B cell (primary cell): ENCODE measurements around the gene HOXC6. TPM values are rescaled to one million over a fixed set of nuclear protein-coding genes. Genes with fewer than 3 reads are reported as not detected.

Experiments
- ATAC-seq: fragments of 200-7000 bp; cut with Tn5 transposase; one replicate; pipeline ENCODE4 v1.10.0; 2021; ENCODE audit warnings: low read depth, mild to moderate bottlenecking, moderate number of reproducible peaks, moderate library complexity
- CTCF ChIA-PET: fragments of 350-600 bp; sonication (Branson Sonifier 250); formaldehyde crosslinking; loops from one replicate; lab custom pipeline; 2021; ENCODE audit warnings: antibody characterized with exemption, inconsistent platforms; lab: Charles Lee
- POLR2A ChIA-PET: fragments of 350-600 bp; sonication (Branson Sonifier 250); formaldehyde crosslinking; loops from one replicate; lab custom pipeline; 2021; ENCODE audit warnings: antibody characterized with exemption; lab: Charles Lee
- DNase-seq: peaks from one replicate; pipeline ENCODE4 v3.0.0; 2013
- H2AFZ ChIP-seq: 2 replicates; pipeline ENCODE4 v1.6.1; 2012; ENCODE audit warnings: mild to moderate bottlenecking, low read depth, low read length; ENCODE audit not compliant: insufficient read depth, poor library complexity, severe bottlenecking
- H3K27ac ChIP-seq, 2 donors: 1 replicate in 1 of 2; 2 replicates in 1 of 2; pipeline ENCODE4 v1.5.1; 2012 to 2013; ENCODE audit warnings: low read length in 2 of 2, mild to moderate bottlenecking in 2 of 2, moderate library complexity in 1 of 2
- H3K27me3 ChIP-seq, 4 experiments: fragments of 200-600 bp in 1 of 4; sonication (generic) in 1 of 4; replicated peaks in 1 of 4; 1 replicate in 2 of 4; 2 replicates in 2 of 4; pipeline versions ENCODE4 v1.6.1 to v1.7.0; 2013 to 2016; ENCODE audit warnings: low read length in 3 of 4, mild to moderate bottlenecking in 2 of 4, mixed read lengths in 1 of 4, moderate library complexity in 1 of 4; ENCODE audit not compliant: insufficient read depth in 4 of 4, control insufficient read depth in 3 of 4; ENCODE audit errors: control extremely low read depth in 1 of 4
- H3K36me3 ChIP-seq, 2 experiments: replicated peaks in 1 of 2; 1 replicate in 1 of 2; 2 replicates in 1 of 2; pipeline versions ENCODE4 v1.6.1 to v1.7.1; 2013; ENCODE audit warnings: low read length in 1 of 2; ENCODE audit not compliant: insufficient read depth in 2 of 2, control insufficient read depth in 1 of 2; ENCODE audit errors: control extremely low read depth in 1 of 2, extremely low read depth in 1 of 2
- H3K4me1 ChIP-seq, 2 donors: fragments of 200-600 bp in 1 of 2; sonication (generic) in 1 of 2; 1 replicate in 1 of 2; 2 replicates in 1 of 2; pipeline versions ENCODE4 v1.5.1 to v1.6.1; 2013 to 2017; ENCODE audit warnings: low read length in 2 of 2; ENCODE audit not compliant: control insufficient read depth in 2 of 2, insufficient read depth in 2 of 2
- H3K4me2 ChIP-seq: replicated peaks from 2 replicates; pipeline ENCODE3; 2012; ENCODE audit warnings: mild to moderate bottlenecking, low read depth, low read length; ENCODE audit not compliant: poor library complexity, severe bottlenecking
- H3K4me3 ChIP-seq, 5 experiments: fragments of 200-600 bp in 1 of 5; sonication (generic) in 1 of 5; 1 replicate in 3 of 5; 2 replicates in 2 of 5; pipeline versions ENCODE4 v1.5.1 to v1.7.0; 2011 to 2016; ENCODE audit warnings: low read length in 4 of 5, mild to moderate bottlenecking in 4 of 5, low read depth in 2 of 5, control low read depth in 1 of 5, moderate library complexity in 1 of 5; ENCODE audit not compliant: insufficient read depth in 1 of 5; ENCODE audit errors: control extremely low read depth in 1 of 5, extremely low read depth in 1 of 5
- H3K79me2 ChIP-seq: fragments of 200-600 bp; sonication (generic); one replicate; pipeline ENCODE4 v1.6.0; 2016; ENCODE audit warnings: low read length; ENCODE audit not compliant: control insufficient read depth, insufficient read depth
- H3K9ac ChIP-seq: fragments of 200-600 bp; sonication (generic); 2 replicates; pipeline ENCODE4 v1.6.1; 2017; ENCODE audit warnings: mild to moderate bottlenecking, low read length, moderate library complexity
- H3K9me3 ChIP-seq, 3 donors: one replicate each; pipeline versions ENCODE4 v1.6.1 to v1.7.1; 2013; ENCODE audit warnings: low read length in 2 of 3; ENCODE audit not compliant: control insufficient read depth in 2 of 3, insufficient read depth in 1 of 3; ENCODE audit errors: control extremely low read depth in 1 of 3
- H4K20me1 ChIP-seq: 2 replicates; pipeline ENCODE4 v1.6.0; 2012; ENCODE audit warnings: mild to moderate bottlenecking, low read length; ENCODE audit not compliant: insufficient read depth, control insufficient read depth, poor library complexity, severe bottlenecking
- H3K27ac Mint-ChIP-seq: one replicate; pipeline ENCODE4 v1.8.0; 2021; ENCODE audit warnings: mixed read lengths
- H3K27me3 Mint-ChIP-seq: one replicate; pipeline ENCODE4 v1.8.0; 2021; ENCODE audit warnings: mixed read lengths
- H3K4me1 Mint-ChIP-seq: one replicate; pipeline ENCODE4 v1.8.0; 2021; ENCODE audit warnings: mixed read lengths
- H3K4me3 Mint-ChIP-seq: one replicate; pipeline ENCODE4 v1.8.0; 2021; ENCODE audit warnings: mixed read lengths
- H3K9me3 Mint-ChIP-seq: one replicate; pipeline ENCODE4 v1.8.0; 2022; ENCODE audit warnings: mixed read lengths; ENCODE audit not compliant: insufficient read depth
- CTCF ChIP-seq: fragments of 200-600 bp; IDR thresholded peaks from one replicate; pipeline ENCODE4 v1.8.0; 2022; ENCODE audit warnings: antibody characterized with exemption, mild to moderate bottlenecking
- EZH2 ChIP-seq: IDR thresholded peaks from 2 replicates; pipeline ENCODE4 v1.6.1; 2012; ENCODE audit warnings: borderline replicate concordance, low read depth, mild to moderate bottlenecking, moderate library complexity, low read length; ENCODE audit not compliant: insufficient read depth, poor library complexity, severe bottlenecking
- WGBS: methylation state at CpG from one replicate; pipeline ENCODE4 v1.1.5; 2013; ENCODE audit warnings: missing lambda C conversion rate; ENCODE audit not compliant: insufficient coverage; 5-methylcytosine and 5-hydroxymethylcytosine counted together
- intact Hi-C: fragments of 100-400 bp; cut with micrococcal nuclease; formaldehyde crosslinking; loops from one replicate; pipeline ENCODE4 v1.10.0; 2022
- polyA plus RNA-seq: library from polyadenylated mRNA; depleted of rRNA; stranded (reverse); fragments of >200 nt; gene quantifications from 2 replicates; pipeline ENCODE4 v1.2.3, GENCODE V29; 2012
- total RNA-seq, 2 donors: library from RNA; stranded (reverse); fragments of 120-200 nt in 1 of 2; gene quantifications; 1 replicate in 1 of 2; 2 replicates in 1 of 2; pipeline versions ENCODE4 v1.2.3 to v1.2.4, GENCODE V29; 2013 to 2022

HOXC6 gene
- total and polyA plus RNA-seq, 2 donors (not counting 1 experiment from before 2014, with no cell fraction given), result not detected

GRCh38 chr12:53995378-53996239, 32.6 kb upstream of the HOXC6 start:
- ChIA-PET CTCF (interaction anchor here (1.1 to 1.6 kb wide), 2 partner anchors 10 to 195 kb away, joined by 3 to 7 read pairs; no protein-coding TSS in a partner anchor), POLR2A (interaction anchor here (0.6 to 0.7 kb wide), 2 partner anchors 20 to 220 kb away, joined by 3 to 10 read pairs; no protein-coding TSS in a partner anchor)
- Histone ChIP-seq H3K79me2 (no peaks in the 10 kb centered on the region), H3K9ac (peak overlapping the region; percentile 58), H3K9me3 (peaks cover 0 to 75% (median 0%) of the 10 kb centered on the region in 3 donors), H4K20me1 (no peaks in the 10 kb centered on the region), H3K4me3 (peak overlapping the region in 4 of 5 experiments; percentile 44 to 60 (median 58)), H3K4me2 (peak overlapping the region; percentile 96), H3K4me1 (peaks cover 37 to 70% of the 10 kb centered on the region in 2 donors), H3K27ac (no peak overlapping the region), H3K36me3 (no peaks in the 10 kb centered on the region), H2AFZ (peak overlapping the region; percentile 70), H3K27me3 (peaks cover 0 to 98% (median 84%) of the 10 kb centered on the region in 4 experiments)
- peak overlapping the region; percentile 89 for H3K4me3 Mint-ChIP-seq
- intact Hi-C loops, result loop anchor here (5.0 kb wide), 2 partner anchors 37 to 43 kb away; partner anchors contain the start of genes HOXC12 and HOXC5
- peaks cover 35% of the 10 kb centered on the region for H3K4me1 Mint-ChIP-seq
- peak overlapping the region; percentile 47 for H3K27ac Mint-ChIP-seq
- H3K27me3 Mint-ChIP-seq, result peaks cover 87% of the 10 kb centered on the region
- WGBS, result 2% methylated on average over 47 of the region's 48 CpGs
- no peak for TF ChIP-seq CTCF
- peak; percentile 95 for TF ChIP-seq EZH2
- no peaks in the 10 kb centered on the region for H3K9me3 Mint-ChIP-seq
- DNase-seq, result peak; percentile 62
- ATAC-seq, result peak; percentile 43
